T-helper 2 cell treated with Interferon-gamma antibody and Interleukin-4, amounts not matched to agents 5 μg/mL and 100 μg/mL, for 36 hours (primary cell): ENCODE results near the gene DNMT1.

Source experiments
- DNase-seq: peaks from one replicate; pipeline ENCODE4 v3.0.0; 2021; ENCODE audit warnings: low spot score
- H3K27ac Mint-ChIP-seq: one replicate; pipeline ENCODE4 v1.8.0; 2021; ENCODE audit warnings: mild to moderate bottlenecking, mixed read lengths
- H3K27me3 Mint-ChIP-seq: one replicate; pipeline ENCODE4 v1.8.0; 2021; ENCODE audit warnings: low read depth, mixed read lengths
- H3K36me3 Mint-ChIP-seq: one replicate; pipeline ENCODE4 v1.8.0; 2021; ENCODE audit warnings: low read depth, mixed read lengths
- H3K4me1 Mint-ChIP-seq: one replicate; pipeline ENCODE4 v1.8.0; 2021; ENCODE audit warnings: low read depth, mixed read lengths
- H3K4me3 Mint-ChIP-seq: one replicate; pipeline ENCODE4 v1.8.0; 2022; ENCODE audit warnings: mild to moderate bottlenecking, moderate library complexity, mixed read lengths
- H3K9me3 Mint-ChIP-seq: one replicate; pipeline ENCODE4 v1.8.0; 2021; ENCODE audit warnings: mixed read lengths

DNMT1 gene

DNA sequence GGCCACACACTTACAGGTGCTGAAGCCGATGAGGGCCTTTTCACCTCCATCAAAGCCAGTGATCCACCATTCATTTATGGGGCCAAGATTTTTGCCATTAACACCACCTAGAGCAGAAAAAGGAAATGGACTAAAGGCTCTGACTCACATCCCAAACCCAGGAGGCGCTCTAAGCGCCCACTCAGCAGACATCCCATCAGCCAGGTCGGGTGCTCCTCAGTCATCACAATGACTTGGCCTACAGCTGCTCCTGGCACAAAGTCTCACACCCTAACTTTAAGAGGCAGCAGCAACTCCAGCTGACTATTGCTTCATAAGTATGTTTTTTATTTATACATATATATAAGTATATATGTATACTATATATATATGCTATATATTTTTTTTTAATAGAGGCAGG, 38.9 kb downstream of the DNMT1 start:
- H3K36me3 Mint-ChIP-seq = peaks cover 81% of the 10 kb centered on the region
- H3K27me3 Mint-ChIP-seq = no peaks in the 10 kb centered on the region
- no peak for DNase-seq
- peaks cover 2% of the 10 kb centered on the region for H3K4me1 Mint-ChIP-seq
- no peaks in the 10 kb centered on the region for H3K9me3 Mint-ChIP-seq
- H3K27ac Mint-ChIP-seq = no peak overlapping the region
- no peak overlapping the region for H3K4me3 Mint-ChIP-seq

- H3K4me1 Mint-ChIP-seq = no peaks in the 10 kb centered on the region
- H3K4me3 Mint-ChIP-seq = no peak overlapping the region
- no peak for DNase-seq
- peaks cover 77% of the 10 kb centered on the region for H3K36me3 Mint-ChIP-seq
- H3K27ac Mint-ChIP-seq = no peak overlapping the region
- H3K27me3 Mint-ChIP-seq = no peaks in the 10 kb centered on the region
- no peaks in the 10 kb centered on the region for H3K9me3 Mint-ChIP-seq
These were observed 42.7 kb downstream of the DNMT1 start for GRCh38 chr19:10152100-10152499.

GRCh38 chr19:10151521-10151920, 43.2 kb downstream of the DNMT1 start:
- Mint-ChIP-seq H3K27ac (no peak overlapping the region), H3K27me3 (no peaks in the 10 kb centered on the region), H3K4me1 (no peaks in the 10 kb centered on the region), H3K36me3 (peaks cover 76% of the 10 kb centered on the region), H3K4me3 (no peak overlapping the region), H3K9me3 (no peaks in the 10 kb centered on the region)
- DNase-seq = no peak

DNA sequence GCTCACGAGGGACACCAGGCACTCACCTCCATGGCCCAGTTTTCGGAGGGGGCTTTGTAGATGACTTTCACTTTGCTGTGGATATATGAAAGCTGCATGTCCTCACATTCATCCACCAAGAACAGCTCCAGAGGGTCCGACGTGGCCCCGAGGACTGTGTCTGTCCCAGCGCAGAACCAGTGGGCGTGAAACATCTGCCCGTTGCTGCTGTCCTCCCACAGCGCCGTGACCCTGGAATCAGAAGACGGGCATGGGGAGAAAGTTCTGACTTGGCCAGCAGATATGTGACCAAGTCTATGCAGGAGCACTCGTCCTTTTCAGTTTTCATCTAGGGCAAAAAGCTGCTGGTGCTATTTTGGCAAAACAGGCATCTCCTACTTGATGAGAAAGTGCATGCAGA, 45.3 kb downstream of the DNMT1 start:
- no peaks in the 10 kb centered on the region for H3K9me3 Mint-ChIP-seq
- peaks cover 3% of the 10 kb centered on the region for H3K4me1 Mint-ChIP-seq
- DNase-seq = no peak
- peaks cover 76% of the 10 kb centered on the region for H3K36me3 Mint-ChIP-seq
- no peak overlapping the region for H3K27ac Mint-ChIP-seq
- H3K27me3 Mint-ChIP-seq = no peaks in the 10 kb centered on the region
- no peak overlapping the region for H3K4me3 Mint-ChIP-seq

DNA sequence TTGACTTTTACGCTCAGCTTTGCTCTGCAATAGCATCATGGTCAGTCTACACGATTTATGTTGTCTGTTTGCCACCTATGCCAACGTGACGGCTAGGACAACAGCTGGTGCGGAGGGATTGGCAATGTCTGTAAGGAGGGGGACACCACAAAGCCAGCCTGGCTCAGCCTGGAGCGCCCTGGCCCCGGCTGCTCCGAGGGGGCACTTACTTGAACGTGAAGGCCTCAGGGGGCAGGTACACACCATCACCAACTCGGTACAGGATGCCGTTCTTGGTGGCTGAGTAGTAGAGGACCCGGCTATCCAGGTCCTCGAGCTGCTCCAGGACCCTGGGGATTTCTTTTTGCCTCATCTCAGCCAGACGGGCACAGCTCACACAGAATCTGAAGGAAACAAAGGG, 48.6 kb downstream of the DNMT1 start:
- H3K4me3 Mint-ChIP-seq = no peak overlapping the region
- H3K9me3 Mint-ChIP-seq = no peaks in the 10 kb centered on the region
- H3K36me3 Mint-ChIP-seq = peaks cover 76% of the 10 kb centered on the region
- H3K27me3 Mint-ChIP-seq = no peaks in the 10 kb centered on the region
- H3K4me1 Mint-ChIP-seq = peaks cover 16% of the 10 kb centered on the region
- H3K27ac Mint-ChIP-seq = no peak overlapping the region
- DNase-seq = no peak

DNA sequence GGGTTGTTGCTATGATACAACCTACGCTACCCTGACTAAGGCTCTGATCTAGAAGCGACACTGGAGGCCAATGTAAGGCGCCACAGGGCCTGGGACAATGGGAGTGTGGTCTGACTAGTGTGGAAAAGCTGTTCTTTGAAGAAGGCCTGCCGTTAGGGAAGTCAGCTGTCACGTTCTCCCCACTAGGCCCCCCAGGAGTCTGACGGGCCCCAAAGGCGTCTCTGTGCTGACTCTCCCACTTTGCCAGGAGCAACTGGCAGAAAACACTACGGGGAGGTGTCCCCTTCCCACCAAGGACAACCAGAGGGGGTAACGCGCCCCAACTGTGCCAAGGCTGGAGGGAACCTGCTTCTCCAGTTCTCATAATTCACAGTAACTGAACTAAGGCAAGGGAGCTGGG, 49.7 kb downstream of the DNMT1 start:
- no peak overlapping the region for H3K27ac Mint-ChIP-seq
- no peaks in the 10 kb centered on the region for H3K27me3 Mint-ChIP-seq
- H3K36me3 Mint-ChIP-seq = peaks cover 72% of the 10 kb centered on the region
- peaks cover 16% of the 10 kb centered on the region for H3K4me1 Mint-ChIP-seq
- no peak for DNase-seq
- no peak overlapping the region for H3K4me3 Mint-ChIP-seq
- H3K9me3 Mint-ChIP-seq = no peaks in the 10 kb centered on the region

- peaks cover 16% of the 10 kb centered on the region for H3K4me1 Mint-ChIP-seq
- no peak overlapping the region for H3K27ac Mint-ChIP-seq
- H3K27me3 Mint-ChIP-seq = no peaks in the 10 kb centered on the region
- no peak overlapping the region for H3K4me3 Mint-ChIP-seq
- no peaks in the 10 kb centered on the region for H3K9me3 Mint-ChIP-seq
- H3K36me3 Mint-ChIP-seq = peaks cover 71% of the 10 kb centered on the region
- DNase-seq = no peak
These were observed 50.4 kb downstream of the DNMT1 start for GRCh38 chr19:10144361-10144760.

- no peaks in the 10 kb centered on the region for H3K27me3 Mint-ChIP-seq
- peaks cover 16% of the 10 kb centered on the region for H3K4me1 Mint-ChIP-seq
- H3K4me3 Mint-ChIP-seq = no peak overlapping the region
- H3K9me3 Mint-ChIP-seq = no peaks in the 10 kb centered on the region
- H3K36me3 Mint-ChIP-seq = peaks cover 75% of the 10 kb centered on the region
- no peak for DNase-seq
- H3K27ac Mint-ChIP-seq = peak overlapping the region; percentile 72
These were observed 51.1 kb downstream of the DNMT1 start for GRCh38 chr19:10143681-10144080.

DNA sequence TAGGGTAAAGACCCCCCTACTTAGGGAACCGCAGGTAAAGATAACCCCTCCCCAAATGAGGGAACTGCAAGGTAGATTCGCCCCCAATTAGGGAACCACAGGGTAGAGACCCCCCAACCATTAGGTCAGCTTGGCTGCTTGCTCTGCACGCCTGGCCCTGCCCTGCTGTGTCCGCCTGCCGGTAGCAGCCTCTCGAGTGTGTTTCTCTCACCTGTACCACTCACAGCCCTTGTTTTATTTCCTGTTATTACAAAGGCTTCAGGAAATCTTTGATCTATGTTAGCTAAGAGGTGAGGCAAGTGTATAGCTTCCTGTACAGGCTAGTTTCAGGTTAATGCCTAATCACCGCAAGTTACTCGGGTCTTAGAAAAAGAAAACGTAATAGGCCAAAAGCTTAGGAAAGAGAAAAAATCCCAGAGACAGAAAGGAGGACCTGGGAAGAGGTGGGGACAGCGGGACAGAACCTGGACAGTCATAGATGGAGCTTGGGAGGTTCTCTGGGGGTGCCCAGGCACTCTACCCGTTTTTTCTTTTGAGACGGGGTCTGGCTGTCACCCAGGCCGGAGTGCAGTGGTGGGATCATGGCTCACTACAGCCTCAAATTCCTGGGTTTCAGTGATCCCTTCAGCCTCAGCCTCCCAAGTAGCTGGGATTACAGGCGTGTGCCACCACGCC, 51.9 kb downstream of the DNMT1 start:
- peaks cover 16% of the 10 kb centered on the region for H3K4me1 Mint-ChIP-seq
- H3K27me3 Mint-ChIP-seq = no peaks in the 10 kb centered on the region
- peak overlapping the region; percentile 96 for H3K27ac Mint-ChIP-seq
- DNase-seq = no peak
- H3K36me3 Mint-ChIP-seq = peaks cover 72% of the 10 kb centered on the region
- peak overlapping the region; percentile 74 for H3K4me3 Mint-ChIP-seq
- H3K9me3 Mint-ChIP-seq = no peaks in the 10 kb centered on the region

- H3K36me3 Mint-ChIP-seq = peaks cover 75% of the 10 kb centered on the region
These were observed 52.8 kb downstream of the DNMT1 start for GRCh38 chr19:10141973-10142372.

DNA sequence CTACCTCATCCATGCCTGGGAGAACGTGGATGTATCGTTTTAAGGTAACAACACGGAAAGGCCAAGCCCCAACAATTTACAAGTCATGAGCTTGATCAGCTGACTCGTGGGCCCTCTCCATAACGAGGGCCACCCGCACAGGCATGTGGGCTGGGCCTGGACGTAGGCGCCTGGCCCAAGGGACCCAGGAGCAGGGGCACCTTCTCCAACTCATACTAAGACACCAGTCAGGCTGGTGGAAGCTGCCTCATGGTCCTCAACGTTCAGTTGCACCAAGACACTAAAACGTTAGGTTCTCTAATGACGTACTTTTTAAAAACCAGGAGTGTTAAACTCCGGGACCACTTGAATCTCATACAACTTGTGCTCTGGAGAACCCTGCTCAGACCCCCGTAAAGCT, 53.3 kb downstream of the DNMT1 start:
- Mint-ChIP-seq H3K27ac (no peak overlapping the region), H3K27me3 (no peaks in the 10 kb centered on the region), H3K4me1 (peaks cover 16% of the 10 kb centered on the region), H3K4me3 (no peak overlapping the region), H3K9me3 (no peaks in the 10 kb centered on the region), H3K36me3 (peaks cover 71% of the 10 kb centered on the region)
- DNase-seq = no peak

More at GRCh38 chr19:10141973-10142372, 52.8 kb downstream of the DNMT1 start:
- H3K27ac Mint-ChIP-seq = no peak overlapping the region
- H3K9me3 Mint-ChIP-seq = no peaks in the 10 kb centered on the region
- H3K4me1 Mint-ChIP-seq = peaks cover 16% of the 10 kb centered on the region
- DNase-seq = no peak
- H3K27me3 Mint-ChIP-seq = no peaks in the 10 kb centered on the region
- H3K4me3 Mint-ChIP-seq = no peak overlapping the region

DNA sequence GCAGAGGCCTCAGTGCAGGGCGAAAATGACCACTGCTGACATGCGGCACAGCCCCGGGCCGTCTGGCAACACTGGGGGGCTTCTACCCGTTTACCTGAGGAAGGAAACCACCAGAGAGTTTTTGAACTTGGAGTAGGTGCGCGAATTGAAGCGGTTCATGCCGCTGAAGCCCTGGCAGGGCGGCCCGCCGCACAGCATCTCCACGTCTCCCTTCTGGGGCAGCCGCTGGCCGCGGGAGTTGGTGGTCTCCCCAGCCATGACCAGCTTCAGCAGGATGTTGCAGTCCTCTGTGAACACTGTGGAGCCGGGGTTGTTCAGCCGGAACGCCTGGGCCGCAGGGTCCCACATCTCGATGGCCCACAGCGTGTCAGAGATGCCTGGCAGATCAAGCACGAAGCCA, 54.8 kb downstream of the DNMT1 start:
- Mint-ChIP-seq H3K27me3 (no peaks in the 10 kb centered on the region), H3K27ac (no peak overlapping the region), H3K4me1 (peaks cover 14% of the 10 kb centered on the region), H3K36me3 (peaks cover 66% of the 10 kb centered on the region), H3K9me3 (no peaks in the 10 kb centered on the region), H3K4me3 (no peak overlapping the region)
- no peak for DNase-seq

GRCh38 chr19:10138879-10139795, 55.6 kb downstream of the DNMT1 start:
- Mint-ChIP-seq H3K27me3 (no peaks in the 10 kb centered on the region), H3K9me3 (no peaks in the 10 kb centered on the region), H3K4me1 (peaks cover 13% of the 10 kb centered on the region), H3K27ac (no peak overlapping the region), H3K36me3 (peaks cover 62% of the 10 kb centered on the region), H3K4me3 (no peak overlapping the region)
- DNase-seq = no peak
